Loucy (cell line): Measurements from ENCODE around the gene AHCY.

Experiments used
- H2AFZ ChIP-seq: fragments of 200-600 bp; sonication (generic); 2 replicates; pipeline ENCODE4 v1.6.0; 2016; ENCODE audit warnings: antibody characterized with exemption, mild to moderate bottlenecking, low read length, moderate library complexity
- H3F3A ChIP-seq: fragments of 200-600 bp; 2 replicates; pipeline ENCODE4 v1.6.0; 2016; ENCODE audit warnings: antibody characterized with exemption, low read depth, mild to moderate bottlenecking
- H3K27me3 ChIP-seq: fragments of 200-600 bp; sonication (generic); 2 replicates; pipeline ENCODE4 v1.6.1; 2014; ENCODE audit warnings: low read length, mild to moderate bottlenecking; ENCODE audit not compliant: insufficient read depth, poor library complexity, severe bottlenecking
- H3K36me3 ChIP-seq: fragments of 200-600 bp; sonication (generic); 2 replicates; pipeline ENCODE4 v1.6.1; 2016; ENCODE audit warnings: low read length; ENCODE audit not compliant: insufficient read depth
- H3K4me1 ChIP-seq: fragments of 200-600 bp; sonication (generic); 2 replicates; pipeline ENCODE4 v1.5.1; 2014; ENCODE audit warnings: low read length, mild to moderate bottlenecking; ENCODE audit not compliant: insufficient read depth, poor library complexity, severe bottlenecking
- H3K4me2 ChIP-seq: fragments of 200-600 bp; sonication (generic); 2 replicates; pipeline ENCODE4 v1.6.0; 2014; ENCODE audit warnings: antibody characterized with exemption, low read length, low read depth, mild to moderate bottlenecking; ENCODE audit not compliant: poor library complexity, severe bottlenecking
- H3K4me3 ChIP-seq: fragments of 200-600 bp; sonication (generic); 2 replicates; pipeline ENCODE4 v1.5.1; 2014; ENCODE audit warnings: low read length, mild to moderate bottlenecking, mixed read lengths; ENCODE audit not compliant: poor library complexity, severe bottlenecking
- H3K79me2 ChIP-seq: fragments of 200-600 bp; sonication (generic); 2 replicates; pipeline ENCODE4 v1.6.1; 2014; ENCODE audit warnings: low read length; ENCODE audit not compliant: insufficient read depth
- H3K9ac ChIP-seq: fragments of 200-600 bp; sonication (generic); 2 replicates; pipeline ENCODE4 v1.6.0; 2014; ENCODE audit warnings: mild to moderate bottlenecking, low read depth, low read length, moderate library complexity; ENCODE audit not compliant: poor library complexity, severe bottlenecking
- H3K9me2 ChIP-seq: fragments of 200-600 bp; sonication (generic); replicated peaks from 2 replicates; pipeline ENCODE4 v1.6.1; 2016; ENCODE audit warnings: low read depth, low read length, mixed read lengths
- H3K9me3 ChIP-seq: fragments of 200-600 bp; sonication (generic); 2 replicates; pipeline ENCODE4 v1.6.1; 2014; ENCODE audit warnings: mild to moderate bottlenecking, antibody characterized with exemption, low read length, low read depth; ENCODE audit not compliant: insufficient read depth
- H4K20me1 ChIP-seq: fragments of 200-600 bp; sonication (generic); 2 replicates; pipeline ENCODE4 v1.6.0; 2014; ENCODE audit warnings: antibody characterized with exemption, low read length, mild to moderate bottlenecking; ENCODE audit not compliant: insufficient read depth, poor library complexity, severe bottlenecking
- CTCF ChIP-seq: fragments of 200-600 bp; sonication (generic); conservative IDR thresholded peaks from 2 replicates; pipeline ENCODE4 v1.5.1; 2014; ENCODE audit warnings: mild to moderate bottlenecking, antibody characterized with exemption, low read length
- EZH2phosphoT487 ChIP-seq: fragments of 200-600 bp; IDR thresholded peaks from 2 replicates; pipeline ENCODE4 v1.6.1; 2018; ENCODE audit warnings: antibody characterized with exemption, mild to moderate bottlenecking, moderate library complexity, borderline replicate concordance

AHCY gene

GRCh38 chr20:34271956-34272355, 31.2 kb downstream of the AHCY start:
- Histone ChIP-seq H3K9me3 (no peaks in the 10 kb centered on the region), H3K4me2 (no peak overlapping the region), H3K9ac (no peak overlapping the region), H2AFZ (no peak overlapping the region), H4K20me1 (no peaks in the 10 kb centered on the region), H3K9me2 (no peaks in the 10 kb centered on the region), H3K79me2 (no peaks in the 10 kb centered on the region), H3K4me3 (no peak overlapping the region), H3K36me3 (peaks cover 17% of the 10 kb centered on the region; the same call in 1 of the 2 replicates), H3F3A (no peaks in the 10 kb centered on the region), H3K27me3 (no peaks in the 10 kb centered on the region), H3K4me1 (no peaks in the 10 kb centered on the region)
- TF ChIP-seq CTCF (no peak), EZH2phosphoT487 (no peak)

GRCh38 chr20:34269996-34270627, 33.0 kb downstream of the AHCY start:
- H3K27me3 ChIP-seq: no peaks in the 10 kb centered on the region
- H3K9me2 ChIP-seq: no peaks in the 10 kb centered on the region
- H4K20me1 ChIP-seq: no peaks in the 10 kb centered on the region
- no peaks in the 10 kb centered on the region for H3F3A ChIP-seq
- H3K9ac ChIP-seq: no peak overlapping the region
- no peak overlapping the region for H3K4me3 ChIP-seq
- peaks cover 6% of the 10 kb centered on the region; the same call in 1 of the 2 replicates for H3K36me3 ChIP-seq
- TF ChIP-seq EZH2phosphoT487: no peak
- TF ChIP-seq CTCF: no peak
- H3K4me1 ChIP-seq: no peaks in the 10 kb centered on the region
- H3K79me2 ChIP-seq: no peaks in the 10 kb centered on the region
- no peak overlapping the region for H3K4me2 ChIP-seq
- no peaks in the 10 kb centered on the region for H3K9me3 ChIP-seq
- no peak overlapping the region for H2AFZ ChIP-seq

DNA sequence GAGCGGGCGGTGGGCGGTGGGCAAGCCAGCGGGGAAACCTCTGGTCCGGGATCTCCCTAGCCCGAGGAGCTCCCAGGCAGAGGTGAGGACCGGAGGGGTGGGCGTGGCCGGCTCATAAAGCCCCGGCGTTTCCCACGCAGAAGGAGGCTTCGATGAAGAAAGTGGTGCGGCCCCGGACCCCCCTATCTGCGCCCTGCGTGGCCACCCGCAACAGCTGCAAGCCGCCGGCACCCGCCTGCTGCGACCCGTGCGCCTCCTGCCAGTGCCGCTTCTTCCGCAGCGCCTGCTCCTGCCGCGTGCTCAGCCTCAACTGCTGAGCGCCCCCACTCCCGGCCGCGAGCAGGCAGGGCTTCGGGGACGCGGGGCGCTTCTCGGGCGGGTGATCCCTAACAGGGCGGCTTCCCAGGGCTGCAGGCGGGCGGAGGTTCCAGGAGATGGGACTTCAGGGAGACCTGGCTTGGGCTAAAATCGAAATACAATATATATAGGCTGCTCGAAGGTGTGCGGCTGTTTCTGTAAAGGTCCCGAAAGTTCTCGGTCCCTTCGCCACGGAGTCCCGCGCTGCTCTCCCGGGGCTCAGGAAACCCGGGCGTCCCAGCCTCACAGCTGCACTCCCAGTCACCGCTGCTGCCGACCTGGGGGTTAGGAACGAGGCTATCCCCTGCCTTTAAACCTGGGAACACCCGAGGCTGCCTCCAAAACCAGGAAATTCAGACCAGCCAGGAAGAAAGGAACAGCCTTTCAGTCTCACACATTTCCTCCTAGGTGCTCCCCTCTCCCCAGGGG, 34.1 kb downstream of the AHCY start:
- Histone ChIP-seq H3K27me3 (no peaks in the 10 kb centered on the region), H3K79me2 (no peaks in the 10 kb centered on the region), H3K4me2 (no peak overlapping the region), H3K36me3 (peaks cover 2% of the 10 kb centered on the region; the same call in 1 of the 2 replicates), H3K4me1 (no peaks in the 10 kb centered on the region), H3K9me3 (no peaks in the 10 kb centered on the region), H3K4me3 (no peak overlapping the region), H2AFZ (no peak overlapping the region), H3F3A (no peaks in the 10 kb centered on the region), H4K20me1 (no peaks in the 10 kb centered on the region), H3K9ac (no peak overlapping the region), H3K9me2 (no peaks in the 10 kb centered on the region)
- TF ChIP-seq CTCF (no peak), EZH2phosphoT487 (no peak)
